Spleen (tissue), 11 donors: ENCODE measurements around the gene GGT1. TPM values are rescaled to one million over a fixed set of nuclear protein-coding genes. Genes with fewer than 3 reads are reported as not detected.

Experiments used
- DNase-seq: peaks from one replicate; pipeline ENCODE4 v3.0.0-alpha.2; 2020
- H3K27ac ChIP-seq, 8 donors: fragments of 200-600 bp; sonication (generic) in 7 of 8; 1 replicate in 4 of 8; 2 replicates in 4 of 8; pipeline versions ENCODE4 v1.5.0 to v1.8.0; 2016 to 2021; ENCODE audit warnings: inconsistent platforms in 4 of 8, mild to moderate bottlenecking in 4 of 8, moderate library complexity in 1 of 8
- H3K27me3 ChIP-seq, 7 donors: fragments of 200-600 bp; sonication (generic) in 6 of 7; replicated peaks in 1 of 7; 1 replicate in 4 of 7; 2 replicates in 3 of 7; pipeline versions ENCODE4 v1.5.0 to v1.8.0; 2016 to 2021; ENCODE audit warnings: inconsistent platforms in 3 of 7, mild to moderate bottlenecking in 1 of 7
- H3K36me3 ChIP-seq, 6 donors: fragments of 200-600 bp; sonication (generic) in 5 of 6; 1 replicate in 4 of 6; 2 replicates in 2 of 6; pipeline versions ENCODE4 v1.5.0 to v1.8.0; 2016 to 2021; ENCODE audit warnings: inconsistent platforms in 2 of 6
- H3K4me1 ChIP-seq, 6 donors: fragments of 200-600 bp; sonication (generic) in 5 of 6; 1 replicate in 3 of 6; 2 replicates in 3 of 6; pipeline versions ENCODE4 v1.5.0 to v1.8.0; 2016 to 2021; ENCODE audit warnings: inconsistent platforms in 3 of 6
- H3K4me3 ChIP-seq, 8 donors: fragments of 200-600 bp; sonication (generic) in 7 of 8; 1 replicate in 4 of 8; 2 replicates in 4 of 8; pipeline versions ENCODE4 v1.5.0 to v1.8.0; 2016 to 2021; ENCODE audit warnings: inconsistent platforms in 4 of 8, mild to moderate bottlenecking in 4 of 8, moderate library complexity in 2 of 8
- H3K9me3 ChIP-seq, 8 donors: fragments of 200-600 bp; sonication (generic) in 7 of 8; 1 replicate in 4 of 8; 2 replicates in 4 of 8; pipeline versions ENCODE4 v1.5.0 to v1.8.0; 2016 to 2021; ENCODE audit warnings: inconsistent platforms in 4 of 8
- POLR2A ChIP-seq, 3 donors: fragments of 450-650 bp; IDR thresholded peaks; one replicate each; pipeline ENCODE4 v1.5.1; 2017; ENCODE audit warnings: antibody characterized with exemption in 3 of 3, mild to moderate bottlenecking in 1 of 3
- POLR2AphosphoS5 ChIP-seq, 3 donors: sonication (generic); formaldehyde crosslinking; IDR thresholded peaks; one replicate each; pipeline ENCODE4 v1.5.1; 2017; ENCODE audit warnings: antibody characterized with exemption in 3 of 3
- WGBS, 5 donors: extraction: QIAGEN DNeasy Blood & Tissue Kit in 3 of 5; methylation state at CpG; one replicate each; pipeline versions ENCODE4 v1.1.5 to v1.1.7; 2013 to 2018; 5-methylcytosine and 5-hydroxymethylcytosine counted together
- intact Hi-C: fragments of 100-400 bp; cut with DNase I; formaldehyde crosslinking; loops from one replicate; pipeline ENCODE4 v1.15.0; 2023; ENCODE audit warnings: low total_unique reads
- polyA plus RNA-seq, 3 donors: library from polyadenylated mRNA; stranded (reverse); fragments of 200-250 nt; gene quantifications; one replicate each; pipeline ENCODE4 v1.2.1, GENCODE V29; 2013
- total RNA-seq, 7 donors: library from RNA; depleted of rRNA in 3 of 7; stranded (reverse); fragments of >200 nt in 3 of 7; fragmentation: NEBNext Ultra II Directional in 4 of 7; extraction: Animal tissue kit (Norgen Biotek cat#: 25700) in 4 of 7; gene quantifications; one replicate each; pipeline versions ENCODE4 v1.1.0 to v1.2.1, GENCODE V29; 2016 to 2021
- TF ChIP-seq, protein P1 (sequence below), 11 experiments: fragments of 200-600 bp in 7 of 11; fragments of 450-650 bp in 4 of 11; sonication (generic) in 4 of 11; IDR thresholded peaks in 8 of 11; conservative IDR thresholded peaks in 3 of 11; 1 replicate in 7 of 11; 2 replicates in 4 of 11; pipeline versions ENCODE4 v1.4.0 to v1.8.0; 2016 to 2021; ENCODE audit warnings: antibody characterized with exemption in 11 of 11, inconsistent platforms in 4 of 11, mild to moderate bottlenecking in 1 of 11
- donor health status: healthy with polysubstance abuse.
- donor health status: DM: no; HTN: no; CAD: no; lungs with moderate emphysema.
- donor health status: DM: no; HTN: no; CAD: no.
- donor health status: Bipolar disorder and iron deficiency.
- donor health status: healthy.
- donor health status: DM: no; HTN: no; CAD: no.
- donor health status: DM: yes; HTN: yes; CAD: no.

The GGT1 gene
- total and polyA plus RNA-seq, 10 donors = 10.9 to 27.2 (median 17.1) TPM

DNA sequence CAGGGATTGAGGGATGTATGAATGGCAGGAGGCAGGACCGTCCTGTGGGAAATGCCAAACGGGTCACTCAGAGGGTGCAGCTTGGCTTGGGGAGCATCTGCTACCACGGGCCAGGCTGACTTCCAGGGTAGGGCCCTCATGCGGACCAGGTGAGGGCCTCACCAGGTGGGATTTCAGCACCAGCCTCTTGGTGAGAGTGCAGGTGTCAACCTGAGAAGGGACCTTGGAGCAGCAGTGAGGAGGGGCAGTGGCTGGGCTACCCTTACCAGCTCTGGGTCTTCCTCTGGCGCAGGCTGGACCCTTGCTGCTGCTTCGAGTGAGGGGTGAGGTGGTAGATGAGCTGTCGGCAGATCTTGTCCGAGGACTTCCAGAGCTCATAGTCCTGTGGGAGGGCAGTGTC is 15.0 kb upstream of the GGT1 start:
- TF ChIP-seq, protein P1, sequence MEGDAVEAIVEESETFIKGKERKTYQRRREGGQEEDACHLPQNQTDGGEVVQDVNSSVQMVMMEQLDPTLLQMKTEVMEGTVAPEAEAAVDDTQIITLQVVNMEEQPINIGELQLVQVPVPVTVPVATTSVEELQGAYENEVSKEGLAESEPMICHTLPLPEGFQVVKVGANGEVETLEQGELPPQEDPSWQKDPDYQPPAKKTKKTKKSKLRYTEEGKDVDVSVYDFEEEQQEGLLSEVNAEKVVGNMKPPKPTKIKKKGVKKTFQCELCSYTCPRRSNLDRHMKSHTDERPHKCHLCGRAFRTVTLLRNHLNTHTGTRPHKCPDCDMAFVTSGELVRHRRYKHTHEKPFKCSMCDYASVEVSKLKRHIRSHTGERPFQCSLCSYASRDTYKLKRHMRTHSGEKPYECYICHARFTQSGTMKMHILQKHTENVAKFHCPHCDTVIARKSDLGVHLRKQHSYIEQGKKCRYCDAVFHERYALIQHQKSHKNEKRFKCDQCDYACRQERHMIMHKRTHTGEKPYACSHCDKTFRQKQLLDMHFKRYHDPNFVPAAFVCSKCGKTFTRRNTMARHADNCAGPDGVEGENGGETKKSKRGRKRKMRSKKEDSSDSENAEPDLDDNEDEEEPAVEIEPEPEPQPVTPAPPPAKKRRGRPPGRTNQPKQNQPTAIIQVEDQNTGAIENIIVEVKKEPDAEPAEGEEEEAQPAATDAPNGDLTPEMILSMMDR (IDR thresholded peaks at IDR 0.05 in 8 of 11, conservative IDR thresholded peaks at IDR 0.05 in 3 of 11) = no peak
- TF ChIP-seq POLR2AphosphoS5 (IDR thresholded peaks at IDR 0.05) (no peak), POLR2A (IDR thresholded peaks at IDR 0.05) (no peak)
- DNase-seq = no peak
- 83 to 90% (median 86%) methylated on average over 4 to 8 of the region's 8 CpGs for WGBS, 5 donors
- H3K27me3 ChIP-seq = peaks cover 0 to 14% (median 0%) of the 10 kb centered on the region in 7 donors
- no peaks in the 10 kb centered on the region for H3K9me3 ChIP-seq
- peaks cover 0 to 37% (median 5%) of the 10 kb centered on the region in 6 donors for H3K36me3 ChIP-seq
- H3K4me3 ChIP-seq = no peak overlapping the region
- no peak overlapping the region for H3K27ac ChIP-seq
- intact Hi-C loops = no loop called here
- H3K4me1 ChIP-seq = peaks cover 0 to 30% (median 7%) of the 10 kb centered on the region in 6 donors

DNA sequence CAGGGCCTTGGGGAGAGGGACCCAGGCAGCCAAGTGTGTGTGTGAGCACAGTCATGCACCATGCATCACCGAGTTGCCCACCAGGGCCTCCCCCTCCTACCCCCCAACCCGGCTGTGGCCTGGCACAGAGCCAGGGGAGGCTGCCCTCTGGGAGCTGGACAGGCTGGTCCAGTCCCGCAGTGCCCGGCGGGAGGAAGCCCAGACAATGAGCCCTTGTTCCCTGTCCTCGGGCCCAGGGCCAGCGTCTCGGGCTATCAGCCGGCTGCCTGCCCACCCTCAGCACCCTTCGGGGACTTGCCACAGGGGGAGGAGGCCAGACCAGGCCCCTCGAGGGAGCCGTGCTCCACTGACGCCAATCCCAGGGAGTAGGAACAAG is 14.6 kb upstream of the GGT1 start:
- Histone ChIP-seq H3K4me3 (no peak overlapping the region), H3K27ac (no peak overlapping the region), H3K27me3 (peaks cover 0 to 18% (median 0%) of the 10 kb centered on the region in 7 donors), H3K36me3 (peaks cover 0 to 37% (median 5%) of the 10 kb centered on the region in 6 donors), H3K4me1 (peaks cover 0 to 33% (median 11%) of the 10 kb centered on the region in 6 donors), H3K9me3 (no peaks in the 10 kb centered on the region)
- no peak for DNase-seq
- WGBS, 5 donors = 53 to 83% (median 68%) methylated on average over 8 to 13 of the region's 13 CpGs
- peak in 1 of 3 donors; percentile 22 for TF ChIP-seq POLR2AphosphoS5 (IDR thresholded peaks at IDR 0.05)
- TF ChIP-seq, protein P1 (IDR thresholded peaks at IDR 0.05 in 8 of 11, conservative IDR thresholded peaks at IDR 0.05 in 3 of 11) = no peak
- no peak for TF ChIP-seq POLR2A (IDR thresholded peaks at IDR 0.05)
- intact Hi-C loops = no loop called here

DNA sequence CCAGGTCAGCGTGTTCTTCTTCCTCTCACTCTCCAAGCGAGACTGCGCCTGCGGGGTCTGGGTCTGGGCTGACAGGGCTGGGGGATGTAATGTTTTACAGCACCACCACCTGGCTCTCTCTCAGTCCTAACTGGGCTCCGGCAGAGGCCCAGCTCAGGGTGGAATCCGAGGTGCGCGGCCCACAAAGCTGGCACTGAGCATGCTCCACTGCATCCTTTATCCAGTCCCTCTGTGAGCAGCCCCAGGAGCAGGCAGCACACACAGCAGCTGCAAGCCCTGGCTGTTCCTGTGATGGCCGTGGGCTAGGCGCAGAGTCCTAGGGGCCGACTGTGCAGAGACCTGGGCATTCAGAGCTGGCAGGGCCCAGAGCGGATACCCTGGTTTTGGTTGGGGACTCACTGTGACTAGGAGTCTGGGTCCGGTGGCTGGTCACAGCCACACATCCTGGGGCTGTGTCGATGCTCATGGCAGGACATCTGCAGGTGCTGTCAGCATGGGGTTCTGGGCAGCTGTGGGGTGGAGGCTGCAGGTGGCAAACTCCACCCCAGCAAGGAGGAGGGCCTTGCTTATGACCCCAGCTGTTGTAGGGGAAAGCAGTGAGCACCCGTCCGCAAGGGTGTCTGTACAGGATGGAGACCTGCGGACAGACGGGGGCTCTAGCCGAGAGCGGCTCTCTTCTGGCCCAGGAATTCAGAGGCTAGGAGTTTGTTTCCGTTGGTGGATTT is 14.1 kb upstream of the GGT1 start:
- Histone ChIP-seq H3K4me1 (peaks cover 0 to 33% (median 15%) of the 10 kb centered on the region in 6 donors), H3K27ac (no peak overlapping the region), H3K9me3 (no peaks in the 10 kb centered on the region), H3K36me3 (peaks cover 0 to 37% (median 5%) of the 10 kb centered on the region in 6 donors), H3K27me3 (peaks cover 0 to 19% (median 0%) of the 10 kb centered on the region in 7 donors), H3K4me3 (no peak overlapping the region)
- 76 to 93% (median 86%) methylated on average over 5 to 21 of the region's 21 CpGs for WGBS, 5 donors
- intact Hi-C loops = no loop called here
- TF ChIP-seq POLR2AphosphoS5 (IDR thresholded peaks at IDR 0.05) = no peak
- TF ChIP-seq POLR2A (IDR thresholded peaks at IDR 0.05) = no peak
- TF ChIP-seq, protein P1 (IDR thresholded peaks at IDR 0.05 in 8 of 11, conservative IDR thresholded peaks at IDR 0.05 in 3 of 11) = no peak
- no peak for DNase-seq

DNA sequence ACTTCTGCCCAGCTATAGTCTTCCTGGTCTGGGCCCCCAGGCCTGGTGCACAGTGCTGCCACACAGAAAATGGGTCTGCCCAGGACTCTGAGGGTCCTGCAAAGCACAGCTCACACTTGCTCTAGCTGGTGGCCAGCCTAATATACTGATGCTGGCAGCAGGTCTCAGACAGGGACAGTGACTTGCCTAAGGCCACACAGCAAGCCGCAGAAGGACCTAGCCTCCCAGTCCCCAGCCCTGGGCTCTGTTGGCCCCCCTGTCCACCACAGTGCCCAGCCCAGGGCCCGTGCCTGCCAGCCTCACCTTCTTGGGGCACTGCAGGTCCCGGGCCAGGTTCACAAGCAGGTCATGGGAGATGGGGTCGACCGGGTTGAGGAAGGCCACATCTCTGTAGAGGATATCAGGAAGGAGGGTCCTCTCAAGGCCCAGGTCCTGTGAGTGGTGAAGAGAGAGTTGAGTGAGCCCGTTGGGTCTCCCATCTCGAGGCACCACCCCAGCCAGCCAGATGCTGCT is 13.4 kb upstream of the GGT1 start:
- no peak for DNase-seq
- peaks cover 0 to 19% (median 0%) of the 10 kb centered on the region in 7 donors for H3K27me3 ChIP-seq
- peaks cover 0 to 29% (median 15%) of the 10 kb centered on the region in 6 donors for H3K4me1 ChIP-seq
- intact Hi-C loops = no loop called here
- H3K4me3 ChIP-seq = no peak overlapping the region
- H3K36me3 ChIP-seq = peaks cover 0 to 37% (median 5%) of the 10 kb centered on the region in 6 donors
- no peaks in the 10 kb centered on the region for H3K9me3 ChIP-seq
- no peak overlapping the region for H3K27ac ChIP-seq
- 83 to 93% (median 89%) methylated on average over 5 to 7 of the region's 7 CpGs for WGBS, 5 donors
- TF ChIP-seq POLR2AphosphoS5 (IDR thresholded peaks at IDR 0.05) = no peak
- no peak for TF ChIP-seq POLR2A (IDR thresholded peaks at IDR 0.05)
- TF ChIP-seq, protein P1 (IDR thresholded peaks at IDR 0.05 in 8 of 11, conservative IDR thresholded peaks at IDR 0.05 in 3 of 11) = no peak
